ENCODE measurements around the gene NFE2L1. TPM values are rescaled to one million over a fixed set of nuclear protein-coding genes. Genes with fewer than 3 reads are reported as not detected.
"Not testable (repeated sequence)": the region's sequence is repeated elsewhere in the genome, so short reads cannot be mapped to it uniquely, and the experiment has no call there.

Gene NFE2L1
- total RNA-seq, 1 donor from 2014 or later, result 250 TPM

- DNase-seq (ENCODE audit: extremely low spot score, unreplicated experiment), result no peak
- Mint-ChIP-seq H3K4me3 (ENCODE audit: unreplicated experiment) (no peak overlapping the region), H3K36me3 (ENCODE audit: unreplicated experiment) (peaks cover 43% of the 10 kb centered on the region), H3K27me3 (ENCODE audit: unreplicated experiment) (no peaks in the 10 kb centered on the region), H3K27ac (ENCODE audit: unreplicated experiment) (peak overlapping the region; percentile 38), H3K9me3 (ENCODE audit: unreplicated experiment) (no peaks in the 10 kb centered on the region), H3K4me1 (ENCODE audit: unreplicated experiment) (peaks cover 14% of the 10 kb centered on the region)
- TF ChIP-seq CTCF (IDR thresholded peaks at IDR 0.05), result no peak
These were observed 18.0 kb downstream of the NFE2L1 start for GRCh38 chr17:48066192-48066591.

GRCh38 chr17:48066656-48067055, 18.5 kb downstream of the NFE2L1 start:
- no peaks in the 10 kb centered on the region for H3K27me3 Mint-ChIP-seq (ENCODE audit: unreplicated experiment)
- DNase-seq (ENCODE audit: extremely low spot score, unreplicated experiment), result no peak
- TF ChIP-seq CTCF (IDR thresholded peaks at IDR 0.05), result no peak
- H3K27ac Mint-ChIP-seq (ENCODE audit: unreplicated experiment), result peak overlapping the region; percentile 69
- peaks cover 39% of the 10 kb centered on the region for H3K36me3 Mint-ChIP-seq (ENCODE audit: unreplicated experiment)
- H3K4me1 Mint-ChIP-seq (ENCODE audit: unreplicated experiment), result peaks cover 14% of the 10 kb centered on the region
- H3K4me3 Mint-ChIP-seq (ENCODE audit: unreplicated experiment), result no peak overlapping the region
- H3K9me3 Mint-ChIP-seq (ENCODE audit: unreplicated experiment), result no peaks in the 10 kb centered on the region

- H3K27ac Mint-ChIP-seq (ENCODE audit: unreplicated experiment), result peak overlapping the region; percentile 48
- H3K27me3 Mint-ChIP-seq (ENCODE audit: unreplicated experiment), result no peaks in the 10 kb centered on the region
- no peaks in the 10 kb centered on the region for H3K9me3 Mint-ChIP-seq (ENCODE audit: unreplicated experiment)
- no peak for TF ChIP-seq CTCF (IDR thresholded peaks at IDR 0.05)
- H3K36me3 Mint-ChIP-seq (ENCODE audit: unreplicated experiment), result peaks cover 37% of the 10 kb centered on the region
- peaks cover 14% of the 10 kb centered on the region for H3K4me1 Mint-ChIP-seq (ENCODE audit: unreplicated experiment)
- H3K4me3 Mint-ChIP-seq (ENCODE audit: unreplicated experiment), result no peak overlapping the region
- DNase-seq (ENCODE audit: extremely low spot score, unreplicated experiment), result no peak
These were observed 19.1 kb downstream of the NFE2L1 start for GRCh38 chr17:48067245-48067644.

- Mint-ChIP-seq H3K27ac (ENCODE audit: unreplicated experiment) (peak overlapping the region; percentile 35), H3K4me1 (ENCODE audit: unreplicated experiment) (peaks cover 14% of the 10 kb centered on the region), H3K36me3 (ENCODE audit: unreplicated experiment) (peaks cover 35% of the 10 kb centered on the region)
- not testable (repeated sequence) for H3K4me3 Mint-ChIP-seq (ENCODE audit: unreplicated experiment); DNase-seq (ENCODE audit: extremely low spot score, unreplicated experiment); H3K9me3 Mint-ChIP-seq (ENCODE audit: unreplicated experiment); H3K27me3 Mint-ChIP-seq (ENCODE audit: unreplicated experiment)
These were observed 19.6 kb downstream of the NFE2L1 start for GRCh38 chr17:48067808-48068207.

- no peaks in the 10 kb centered on the region for H3K27me3 Mint-ChIP-seq (ENCODE audit: unreplicated experiment)
- no peak overlapping the region for H3K4me3 Mint-ChIP-seq (ENCODE audit: unreplicated experiment)
- peak; percentile 48 for TF ChIP-seq CTCF (IDR thresholded peaks at IDR 0.05)
- no peak for DNase-seq (ENCODE audit: extremely low spot score, unreplicated experiment)
- no peaks in the 10 kb centered on the region for H3K9me3 Mint-ChIP-seq (ENCODE audit: unreplicated experiment)
- H3K36me3 Mint-ChIP-seq (ENCODE audit: unreplicated experiment), result peaks cover 35% of the 10 kb centered on the region
- H3K27ac Mint-ChIP-seq (ENCODE audit: unreplicated experiment), result peak overlapping the region; percentile 35
- H3K4me1 Mint-ChIP-seq (ENCODE audit: unreplicated experiment), result peaks cover 14% of the 10 kb centered on the region
These were observed 20.4 kb downstream of the NFE2L1 start for GRCh38 chr17:48068491-48068961.

- Mint-ChIP-seq H3K27me3 (ENCODE audit: unreplicated experiment) (no peaks in the 10 kb centered on the region), H3K27ac (ENCODE audit: unreplicated experiment) (no peak overlapping the region), H3K4me3 (ENCODE audit: unreplicated experiment) (no peak overlapping the region), H3K9me3 (ENCODE audit: unreplicated experiment) (no peaks in the 10 kb centered on the region), H3K36me3 (ENCODE audit: unreplicated experiment) (peaks cover 32% of the 10 kb centered on the region), H3K4me1 (ENCODE audit: unreplicated experiment) (peaks cover 16% of the 10 kb centered on the region)
- no peak for DNase-seq (ENCODE audit: extremely low spot score, unreplicated experiment)
- TF ChIP-seq CTCF (IDR thresholded peaks at IDR 0.05), result no peak
These were observed 22.0 kb downstream of the NFE2L1 start for GRCh38 chr17:48070195-48070594.

Measured in osteocyte (in vitro differentiated cells).